ENCODE measurements around the gene STIP1.
A peak's percentile ranks its signal among the peaks of the same experiment; 100 is the strongest.

The STIP1 gene

DNA sequence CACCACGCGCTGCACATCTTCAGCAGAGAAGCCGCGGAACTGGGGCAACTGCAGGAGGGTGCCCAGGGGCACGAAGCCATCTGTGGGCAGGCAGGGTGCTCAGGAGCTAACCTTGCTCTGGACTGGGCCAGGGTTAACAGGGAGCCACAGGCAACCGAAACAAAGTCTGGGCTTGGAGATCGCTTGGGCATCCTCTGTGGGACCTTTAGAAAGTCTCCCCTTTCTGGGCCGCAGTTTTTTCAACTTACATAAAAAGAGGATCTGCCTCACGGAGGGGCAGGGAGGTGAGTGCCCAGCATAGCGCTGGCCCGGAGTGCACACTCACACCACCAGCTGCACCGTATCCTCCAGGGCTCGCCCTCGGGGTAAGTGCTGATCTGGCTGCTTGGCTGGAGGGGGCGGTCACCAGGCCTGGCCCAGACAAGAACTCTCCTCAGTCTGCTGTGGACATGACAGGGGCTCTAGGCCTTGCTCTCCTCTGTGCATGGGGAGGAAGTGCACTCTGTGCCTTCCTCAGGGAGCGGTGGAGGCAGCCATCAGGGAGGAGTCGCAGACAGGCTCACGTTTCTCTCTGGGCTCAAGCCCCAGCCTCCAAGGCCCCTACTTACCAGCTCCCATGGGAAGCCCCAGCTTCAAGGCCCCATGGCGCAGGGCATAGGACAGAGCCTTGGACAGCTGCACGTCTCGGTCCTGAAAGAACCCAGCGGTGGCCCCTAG, 39.1 kb downstream of the STIP1 start:
- no peak for DNase-seq

DNA sequence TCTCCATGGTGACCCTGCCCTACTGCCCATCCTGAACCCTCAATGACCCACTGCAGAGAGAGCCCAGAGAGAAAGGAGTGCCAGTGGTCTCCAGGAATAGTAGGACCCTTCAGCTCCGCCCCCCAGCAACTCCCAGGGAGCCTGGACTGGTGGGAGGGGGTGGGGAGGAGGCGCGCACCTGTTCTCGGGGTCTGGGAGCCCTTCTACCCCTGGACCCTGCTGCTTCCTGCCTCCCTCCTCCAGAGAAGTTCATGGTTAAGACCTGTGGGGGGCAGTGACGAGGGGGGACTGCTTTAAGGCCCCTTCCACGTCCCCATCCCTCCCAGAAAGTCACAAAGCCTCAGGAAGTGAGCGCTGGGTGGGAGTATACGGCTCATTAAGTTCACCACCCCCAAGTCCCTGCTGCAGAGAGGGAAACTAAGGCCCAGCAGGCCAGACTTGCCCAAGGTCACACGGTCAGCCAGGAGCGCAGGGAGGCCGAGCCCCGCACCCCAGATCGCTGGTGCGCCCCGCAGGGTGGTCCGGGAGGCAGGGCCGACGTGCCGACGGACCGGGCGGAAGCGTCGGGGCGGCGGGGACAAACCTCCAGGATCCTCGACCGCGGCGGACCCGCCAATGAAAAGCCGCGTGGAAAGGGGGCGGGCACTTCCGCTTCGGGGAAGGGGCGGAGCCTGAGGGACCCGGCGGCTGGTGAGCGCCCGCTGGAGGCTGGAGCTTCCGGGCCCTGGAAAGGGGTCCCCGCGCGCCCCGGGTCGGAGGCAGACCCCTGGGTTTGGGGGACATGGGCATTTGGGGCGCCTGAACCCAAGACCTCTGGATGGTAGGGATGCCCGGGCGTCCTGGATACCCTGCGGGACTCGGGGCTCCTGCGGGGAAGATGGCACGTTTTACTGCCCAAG, 39.9 kb downstream of the STIP1 start, which contains the start of the genes NUDT22 and TRPT1:
Gene NUDT22 (plus strand): TSS at position 667 of the 899 bp plus-strand sequence. CDS start 379 bp downstream, outside the sequence.
Gene TRPT1 (minus strand): TSS at position 579 of the 899 bp plus-strand sequence. CDS start 326 bp downstream, at position 253.
- peak; percentile 92 for DNase-seq

DNA sequence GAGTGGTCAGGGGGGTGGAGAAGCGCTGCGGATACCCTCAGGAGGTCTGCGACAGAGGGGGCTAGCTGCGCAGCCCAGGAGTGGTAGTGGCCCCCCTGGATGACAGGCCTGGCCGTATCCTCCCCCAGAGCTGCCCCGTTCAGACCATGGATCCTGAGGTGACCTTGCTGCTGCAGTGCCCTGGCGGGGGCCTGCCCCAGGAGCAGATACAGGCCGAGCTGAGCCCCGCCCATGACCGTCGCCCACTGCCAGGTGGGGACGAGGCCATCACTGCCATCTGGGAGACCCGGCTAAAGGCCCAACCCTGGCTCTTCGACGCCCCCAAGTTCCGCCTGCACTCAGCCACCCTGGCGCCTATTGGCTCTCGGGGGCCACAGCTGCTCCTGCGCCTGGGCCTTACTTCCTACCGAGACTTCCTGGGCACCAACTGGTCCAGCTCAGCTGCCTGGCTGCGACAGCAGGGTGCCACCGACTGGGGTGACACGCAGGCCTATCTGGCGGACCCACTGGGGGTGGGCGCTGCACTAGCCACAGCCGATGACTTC, 40.6 kb downstream of the STIP1 start:
- DNase-seq: no peak

DNA sequence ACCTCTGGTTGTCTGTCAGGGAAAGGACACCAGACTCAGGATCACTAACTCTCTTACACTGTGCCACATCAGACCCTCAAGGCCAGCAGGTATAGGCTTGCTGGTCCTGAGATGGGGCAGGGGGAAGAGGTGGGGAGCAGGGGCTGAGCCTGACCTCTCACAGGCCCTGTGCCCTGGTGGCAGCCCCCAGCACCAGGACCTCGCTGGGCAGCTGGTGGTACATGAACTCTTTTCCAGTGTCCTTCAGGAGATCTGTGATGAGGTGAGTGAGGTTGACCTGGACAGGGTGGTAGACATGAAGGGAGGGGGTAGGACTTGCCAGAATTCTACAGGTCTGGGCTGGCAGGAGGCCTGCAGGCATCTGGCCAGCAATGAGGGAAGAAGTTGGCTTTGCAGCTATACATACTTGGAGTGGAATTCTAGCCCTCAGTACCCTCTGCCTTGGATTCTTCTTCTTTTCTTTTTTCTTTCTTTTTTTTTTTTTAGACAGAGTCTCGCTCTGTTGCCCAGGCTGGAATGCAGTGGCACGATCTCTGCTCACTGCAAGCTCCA, 41.5 kb downstream of the STIP1 start:
- DNase-seq: no peak

DNA sequence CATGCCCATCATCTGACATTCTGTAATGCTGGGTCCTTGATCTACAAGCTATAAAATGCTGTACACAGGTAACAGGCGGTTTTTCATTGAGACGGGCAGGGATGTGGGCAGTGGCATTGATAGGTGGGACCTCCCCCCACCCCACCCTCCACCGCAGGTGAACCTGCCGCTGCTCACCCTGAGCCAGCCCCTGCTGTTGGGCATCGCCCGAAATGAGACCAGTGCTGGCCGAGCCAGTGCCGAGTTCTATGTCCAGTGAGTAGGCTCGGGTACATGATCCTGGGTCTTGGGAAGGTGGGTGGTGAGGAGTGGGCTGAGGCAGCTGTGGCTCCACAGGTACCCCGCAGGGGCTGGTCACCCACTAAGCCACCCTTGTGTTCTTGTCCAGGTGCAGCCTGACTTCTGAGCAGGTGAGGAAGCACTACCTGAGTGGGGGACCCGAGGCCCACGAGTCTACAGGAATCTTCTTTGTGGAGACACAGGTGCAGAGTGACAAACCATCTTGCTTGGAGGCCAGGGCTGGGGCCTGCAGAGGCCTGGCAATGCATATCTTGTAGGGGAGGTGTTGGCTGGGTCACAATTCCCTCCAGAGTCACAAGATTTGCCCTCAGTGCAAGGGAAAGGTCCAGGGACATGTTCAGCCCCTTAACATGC, 43.2 kb downstream of the STIP1 start:
- DNase-seq: no peak

DNA sequence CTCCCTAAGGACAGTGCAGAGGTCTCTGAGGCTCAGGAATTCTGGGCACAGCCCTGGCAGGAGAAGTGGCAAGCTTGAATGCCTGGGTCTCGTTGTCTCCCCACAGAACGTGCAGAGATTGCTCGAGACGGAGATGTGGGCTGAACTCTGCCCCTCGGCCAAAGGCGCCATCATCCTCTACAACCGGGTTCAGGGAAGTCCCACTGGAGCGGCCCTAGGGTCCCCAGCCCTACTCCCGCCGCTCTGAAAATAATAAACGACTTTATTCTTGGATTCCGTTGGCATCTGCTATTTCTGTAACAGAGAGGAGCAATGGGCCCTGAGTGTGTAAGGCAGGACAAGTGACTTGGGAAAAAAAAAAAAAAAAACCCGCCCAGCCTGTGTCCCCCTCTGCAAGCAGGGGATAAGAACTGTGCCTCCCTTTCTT, 43.8 kb downstream of the STIP1 start:
- no peak for DNase-seq

DNA sequence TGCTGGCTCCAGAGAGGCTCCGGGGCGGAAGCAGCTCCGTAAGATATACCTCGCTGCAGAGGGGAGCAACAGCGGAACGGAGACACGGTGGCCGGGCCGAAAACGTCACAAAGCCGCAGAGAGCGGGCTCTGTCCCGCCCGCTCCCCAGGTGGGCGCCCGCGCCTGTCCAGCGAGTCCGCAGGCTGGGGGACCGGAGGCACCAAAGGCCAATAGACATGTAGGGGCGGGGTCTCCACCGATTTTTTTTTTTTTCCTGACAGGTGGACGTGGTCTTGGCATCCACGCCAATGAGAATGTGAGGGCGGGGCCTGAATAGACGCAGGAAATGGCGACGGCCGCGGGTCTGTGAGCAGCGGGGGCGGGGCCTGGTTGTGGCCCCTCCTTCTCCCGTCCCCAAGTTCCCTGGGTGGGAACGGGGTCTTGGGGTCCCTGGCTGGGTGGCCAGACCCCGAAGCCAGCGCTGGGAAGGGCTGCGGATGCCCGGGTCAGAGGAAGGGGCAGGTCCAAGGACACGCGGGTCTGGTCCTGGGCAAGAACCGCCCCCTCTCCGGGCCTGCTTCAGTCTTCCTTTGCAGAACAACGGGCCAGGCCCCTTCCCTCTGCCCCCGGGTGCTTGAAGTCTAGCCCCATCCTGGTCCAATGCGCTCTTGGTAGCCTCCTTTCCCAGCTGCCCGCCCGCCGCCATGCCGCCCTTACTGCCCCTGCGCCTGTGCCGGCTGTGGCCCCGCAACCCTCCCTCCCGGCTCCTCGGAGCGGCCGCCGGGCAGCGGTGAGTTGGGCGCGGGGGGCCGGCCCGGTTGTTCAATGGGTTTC, 44.4 kb downstream of the STIP1 start, which contains the start of gene DNAJC4:
Gene DNAJC4 (plus strand): TSS at position 378 of the 814 bp plus-strand sequence. CDS start 307 bp downstream, at position 685.
- peak; percentile 75 for DNase-seq

DNA sequence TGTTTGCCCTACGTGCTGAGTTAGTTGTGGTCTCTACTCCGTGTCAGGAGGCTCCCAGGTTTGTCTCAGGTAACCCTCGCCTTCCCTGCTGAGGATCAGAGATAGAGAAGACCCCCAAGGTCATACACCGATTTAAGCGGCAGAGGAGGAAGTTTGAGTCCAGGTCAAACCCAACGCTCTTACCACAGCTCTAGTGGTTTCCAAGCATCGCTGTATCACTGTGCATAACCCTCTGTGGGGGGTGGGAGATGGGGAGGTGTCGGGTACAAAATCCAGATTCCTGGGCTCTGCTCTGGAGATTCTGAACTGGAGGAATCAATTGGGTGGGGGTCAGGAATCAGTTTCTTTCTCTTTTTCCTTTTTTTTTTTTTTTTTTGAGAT, 45.0 kb downstream of the STIP1 start:
- no peak for DNase-seq

DNA sequence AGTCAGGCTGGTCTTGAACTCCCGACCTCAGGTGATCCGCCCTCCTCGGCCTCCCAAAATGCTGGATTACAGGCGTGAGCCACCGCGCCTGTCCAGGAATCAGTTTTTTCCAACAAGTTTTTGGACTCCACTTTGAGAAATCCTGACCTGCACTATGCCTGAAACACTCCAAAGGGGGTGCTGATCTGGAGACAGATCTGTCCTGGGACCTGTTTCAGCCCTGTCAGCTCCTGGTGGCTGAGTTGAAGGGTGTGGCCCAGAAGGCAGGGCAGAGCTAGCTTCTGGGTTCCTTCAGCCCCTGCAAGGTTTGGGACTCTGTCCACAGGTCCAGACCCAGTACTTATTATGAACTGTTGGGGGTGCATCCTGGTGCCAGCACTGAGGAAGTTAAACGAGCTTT, 45.6 kb downstream of the STIP1 start:
- DNase-seq: no peak

DNA sequence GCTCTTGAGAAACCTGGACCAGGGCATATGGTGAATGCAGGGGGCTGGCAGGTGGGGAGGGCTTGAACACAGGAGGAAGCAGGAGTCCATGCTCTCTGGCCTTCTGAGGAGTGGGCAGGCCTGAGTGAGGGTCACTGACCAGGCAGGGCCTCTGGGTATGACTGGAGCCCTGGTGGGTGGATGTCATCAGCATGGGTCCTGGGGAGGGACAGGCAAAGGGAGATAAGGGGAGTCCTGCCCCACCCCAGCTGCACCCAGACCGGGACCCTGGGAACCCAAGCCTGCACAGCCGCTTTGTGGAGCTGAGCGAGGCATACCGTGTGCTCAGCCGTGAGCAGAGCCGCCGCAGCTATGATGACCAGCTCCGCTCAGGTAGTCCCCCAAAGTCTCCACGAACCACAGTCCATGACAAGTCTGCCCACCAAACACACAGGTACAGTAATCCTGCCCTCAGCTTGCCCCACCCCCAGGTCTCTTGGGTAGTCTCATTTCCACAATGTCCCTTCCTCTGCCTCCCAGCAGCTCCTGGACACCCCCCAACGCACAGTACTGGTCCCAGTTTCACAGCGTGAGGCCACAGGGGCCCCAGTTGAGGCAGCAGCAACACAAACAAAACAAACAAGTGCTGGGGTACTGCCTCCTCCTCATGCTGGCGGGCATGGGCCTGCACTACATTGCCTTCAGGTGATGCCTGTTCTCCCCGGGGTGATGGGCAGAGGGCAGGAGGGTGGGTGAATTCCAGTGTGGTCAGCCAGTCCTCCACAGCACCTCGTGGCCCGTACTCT, 46.4 kb downstream of the STIP1 start:
- no peak for DNase-seq

DNA sequence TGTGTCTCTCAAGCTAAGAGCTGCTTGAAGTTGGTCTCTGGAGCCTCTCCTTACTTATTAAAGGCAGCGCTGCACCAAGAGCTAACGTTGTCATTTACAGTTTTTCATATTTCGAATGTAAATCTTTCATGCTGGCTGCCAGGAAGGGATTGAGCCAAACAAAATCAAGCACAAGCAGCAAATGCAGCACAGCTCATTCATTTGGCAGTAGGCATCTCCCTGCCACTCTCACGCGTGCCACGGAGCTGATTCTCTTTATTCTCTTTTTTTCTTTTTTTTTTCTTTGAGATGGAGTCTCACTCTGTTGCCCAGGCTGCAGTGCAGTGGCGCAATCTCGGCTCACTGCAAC, 47.0 kb downstream of the STIP1 start:
- DNase-seq: no peak

DNA sequence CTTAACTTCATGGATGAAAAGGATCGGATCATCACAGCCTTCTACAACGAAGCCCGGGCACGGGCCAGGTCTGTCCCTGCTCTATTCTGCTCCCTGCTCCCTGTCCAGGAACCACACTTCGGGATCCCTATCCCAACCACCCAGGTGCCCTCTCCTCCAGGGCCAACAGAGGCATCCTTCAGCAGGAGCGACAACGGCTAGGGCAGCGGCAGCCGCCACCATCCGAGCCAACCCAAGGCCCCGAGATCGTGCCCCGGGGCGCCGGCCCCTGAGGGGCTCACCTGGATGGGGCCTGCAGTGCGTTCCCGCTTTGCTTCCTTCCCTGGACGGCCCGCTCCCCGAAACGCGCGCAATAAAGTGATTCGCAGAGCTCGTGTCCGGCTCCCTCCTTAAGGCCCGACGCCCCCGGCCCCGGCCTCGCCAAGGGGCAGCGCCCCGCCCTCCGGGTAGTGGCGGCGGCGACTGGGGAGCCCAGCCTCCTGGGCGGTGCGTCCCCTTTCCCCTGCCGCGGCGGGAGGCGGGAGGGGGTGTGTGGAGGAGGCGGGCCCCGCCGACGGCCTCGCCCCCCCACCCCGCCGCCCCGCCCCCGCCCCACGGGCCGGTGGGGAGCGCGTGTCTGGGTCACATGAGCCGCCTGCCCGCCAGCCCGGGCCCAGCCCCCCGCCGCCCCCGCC, 48.1 kb downstream of the STIP1 start, which contains the start of gene VEGFB:
Gene VEGFB (plus strand): TSS at position 672 of the 674 bp plus-strand sequence. CDS start 250 bp downstream, outside the sequence.
- peak; percentile 69 for DNase-seq

DNA sequence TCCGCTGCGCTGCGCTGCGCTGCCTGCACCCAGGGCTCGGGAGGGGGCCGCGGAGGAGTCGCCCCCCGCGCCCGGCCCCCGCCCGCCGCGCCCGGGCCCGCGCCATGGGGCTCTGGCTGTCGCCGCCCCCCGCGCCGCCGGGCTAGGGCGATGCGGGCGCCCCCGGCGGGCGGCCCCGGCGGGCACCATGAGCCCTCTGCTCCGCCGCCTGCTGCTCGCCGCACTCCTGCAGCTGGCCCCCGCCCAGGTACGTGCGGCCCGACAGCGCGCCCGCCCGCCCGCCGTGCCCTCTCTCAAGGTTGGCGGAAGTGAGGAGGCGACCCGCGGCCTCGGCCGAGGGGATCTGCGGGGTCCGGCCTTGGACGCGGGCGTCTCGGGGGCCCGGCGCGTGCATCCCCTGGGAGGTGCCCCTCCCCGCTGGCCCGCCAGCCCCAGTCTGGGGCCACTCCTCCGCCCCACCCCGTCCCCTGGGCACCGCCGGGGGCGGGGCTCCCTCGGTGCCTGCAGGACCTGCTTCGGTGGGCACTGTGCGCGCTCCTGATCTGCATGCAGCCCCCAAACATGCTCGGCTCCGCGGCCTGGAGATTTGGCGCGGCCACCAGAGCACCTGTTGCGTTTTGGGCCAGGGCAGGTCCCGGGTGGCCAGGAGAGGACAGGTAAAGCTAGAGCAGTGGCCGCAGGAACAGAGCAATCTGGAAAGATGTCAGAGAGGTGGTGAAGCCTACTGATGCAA, 48.8 kb downstream of the STIP1 start:
- no peak for DNase-seq

DNA sequence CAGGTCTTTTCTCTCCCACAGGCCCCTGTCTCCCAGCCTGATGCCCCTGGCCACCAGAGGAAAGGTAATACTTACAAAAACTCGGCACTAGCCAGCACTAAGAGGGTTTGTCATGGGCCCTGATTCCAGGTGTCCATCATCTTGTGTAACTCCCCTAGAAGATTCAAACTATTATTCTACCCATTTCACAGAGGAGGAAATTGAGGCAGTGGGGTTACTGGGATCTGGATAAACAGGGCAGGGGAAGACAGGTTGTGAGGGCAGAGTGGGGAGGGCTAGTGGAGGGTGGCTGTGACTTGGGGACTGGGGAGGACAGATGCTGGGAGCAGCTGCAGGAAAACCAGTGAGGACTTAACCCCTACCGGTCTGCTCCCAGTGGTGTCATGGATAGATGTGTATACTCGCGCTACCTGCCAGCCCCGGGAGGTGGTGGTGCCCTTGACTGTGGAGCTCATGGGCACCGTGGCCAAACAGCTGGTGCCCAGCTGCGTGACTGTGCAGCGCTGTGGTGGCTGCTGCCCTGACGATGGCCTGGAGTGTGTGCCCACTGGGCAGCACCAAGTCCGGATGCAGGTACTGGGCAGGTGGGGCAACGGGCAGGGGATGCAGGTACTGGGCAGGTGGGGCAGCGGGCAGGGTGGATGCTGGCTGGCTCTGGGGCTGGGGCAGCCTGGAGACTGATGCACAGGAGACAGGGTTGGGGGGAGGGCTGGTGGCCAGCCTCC, 49.6 kb downstream of the STIP1 start:
- DNase-seq: no peak

DNA sequence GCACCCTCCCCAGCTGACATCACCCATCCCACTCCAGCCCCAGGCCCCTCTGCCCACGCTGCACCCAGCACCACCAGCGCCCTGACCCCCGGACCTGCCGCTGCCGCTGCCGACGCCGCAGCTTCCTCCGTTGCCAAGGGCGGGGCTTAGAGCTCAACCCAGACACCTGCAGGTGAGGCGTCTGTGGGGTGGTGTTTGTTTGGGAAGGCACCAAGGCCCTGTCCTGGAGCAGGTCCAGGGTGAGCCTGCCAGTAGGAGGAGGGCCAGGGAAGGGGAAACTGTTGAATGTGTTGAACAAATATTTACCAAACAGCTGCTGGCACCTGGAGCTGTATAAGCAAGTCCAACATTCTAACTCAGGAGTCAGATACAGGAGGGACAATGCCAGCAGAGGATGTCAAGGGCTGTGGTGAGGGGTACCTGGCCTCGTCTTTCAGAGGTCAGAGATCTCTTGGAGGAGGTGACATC, 51.5 kb downstream of the STIP1 start:
- DNase-seq: no peak

DNA sequence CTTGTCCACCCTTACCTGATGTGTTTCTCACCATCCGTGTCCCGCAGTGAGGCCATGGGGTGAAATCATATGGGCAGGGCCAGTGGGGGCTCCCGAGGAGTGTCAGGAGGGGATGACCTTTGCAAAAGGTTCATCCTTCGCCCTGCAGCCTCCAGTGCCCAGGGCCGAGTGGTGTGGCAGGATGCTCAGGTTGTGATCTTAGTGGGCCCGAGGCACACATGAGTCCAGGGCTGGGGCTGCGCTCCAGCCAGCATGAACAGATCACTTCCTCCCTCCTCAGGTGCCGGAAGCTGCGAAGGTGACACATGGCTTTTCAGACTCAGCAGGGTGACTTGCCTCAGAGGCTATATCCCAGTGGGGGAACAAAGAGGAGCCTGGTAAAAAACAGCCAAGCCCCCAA, 52.1 kb downstream of the STIP1 start:
- no peak for DNase-seq

DNA sequence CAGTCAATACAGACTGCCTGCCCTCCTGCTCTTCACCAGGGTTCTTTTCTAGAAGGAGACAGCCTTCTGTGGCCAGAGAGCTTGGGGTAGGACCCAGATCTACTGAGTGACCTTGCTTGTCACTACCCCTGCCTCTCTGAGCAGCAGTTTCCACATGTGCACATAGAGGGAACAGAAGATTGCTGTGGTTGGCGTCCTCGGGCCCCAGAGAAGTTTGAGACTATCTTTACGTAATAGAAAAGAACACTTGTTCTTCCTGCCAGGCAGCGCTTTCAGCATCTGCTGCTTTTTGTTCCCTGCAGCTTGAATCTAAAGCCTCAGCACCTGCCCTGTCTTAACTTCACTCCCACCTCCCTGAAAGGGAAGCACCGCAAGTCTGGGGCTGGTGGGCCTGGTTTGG, 53.0 kb downstream of the STIP1 start:
- DNase-seq: no peak

DNA sequence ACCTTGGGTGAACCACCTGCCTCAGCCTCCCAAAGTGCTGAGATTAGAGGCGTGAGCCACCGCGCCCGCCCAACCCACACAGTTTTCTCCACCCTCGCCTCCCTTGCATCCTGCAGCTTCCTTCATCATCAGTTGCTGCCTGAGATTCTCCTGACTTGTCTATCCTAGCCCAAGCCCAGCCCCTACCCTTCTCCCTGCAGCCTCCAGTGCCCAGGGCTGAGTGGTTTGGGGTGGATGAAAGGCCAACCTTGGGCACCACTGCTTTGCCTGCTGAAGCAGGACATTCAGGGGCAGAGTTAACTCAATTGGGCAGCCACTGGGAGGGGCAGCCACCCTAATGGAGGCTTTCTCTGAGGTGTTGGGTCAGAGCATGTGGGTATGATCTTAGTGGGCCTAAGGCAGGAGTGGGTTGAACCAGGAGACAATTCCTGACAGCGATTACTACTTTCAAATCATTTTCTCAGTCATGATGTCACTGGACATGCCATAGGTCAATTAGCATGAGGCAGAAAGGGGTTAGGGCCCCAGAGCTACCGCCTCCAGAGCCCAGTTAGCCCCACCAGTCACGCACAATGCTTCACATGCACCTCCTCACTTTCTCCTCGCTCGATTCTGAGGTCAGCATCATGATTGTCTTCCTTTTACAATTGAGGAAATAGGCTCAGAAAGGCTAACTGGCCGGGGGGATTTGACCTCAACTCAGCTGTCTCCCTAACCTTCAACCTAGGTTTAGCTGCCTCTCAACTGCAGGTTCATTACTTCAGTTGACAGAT, 53.9 kb downstream of the STIP1 start:
- no peak for DNase-seq
